Measurements from ENCODE around the gene FNDC3B.

DNA sequence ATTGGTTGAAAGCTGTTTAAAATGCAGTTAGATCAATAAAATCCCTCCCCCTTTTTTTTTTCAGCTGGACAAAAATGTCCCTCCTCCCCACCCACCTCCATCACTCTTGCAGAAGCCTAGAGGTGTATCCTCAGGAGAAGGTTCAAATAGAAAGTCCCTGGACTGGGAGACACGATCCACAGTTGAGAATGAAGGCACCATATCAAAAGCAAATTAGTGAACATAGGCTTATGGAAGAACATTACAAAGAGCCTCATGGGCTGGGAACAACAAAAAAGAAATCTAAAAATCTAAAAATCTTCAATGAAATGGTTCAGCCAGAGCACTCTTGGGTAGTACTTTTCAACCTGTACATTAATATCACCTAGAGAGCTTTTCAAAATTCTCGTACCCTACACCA lies 362.7 kb downstream of the FNDC3B start:
- no peak for TF ChIP-seq EP300 (IDR thresholded peaks at IDR 0.05)
- TF ChIP-seq, protein P1, sequence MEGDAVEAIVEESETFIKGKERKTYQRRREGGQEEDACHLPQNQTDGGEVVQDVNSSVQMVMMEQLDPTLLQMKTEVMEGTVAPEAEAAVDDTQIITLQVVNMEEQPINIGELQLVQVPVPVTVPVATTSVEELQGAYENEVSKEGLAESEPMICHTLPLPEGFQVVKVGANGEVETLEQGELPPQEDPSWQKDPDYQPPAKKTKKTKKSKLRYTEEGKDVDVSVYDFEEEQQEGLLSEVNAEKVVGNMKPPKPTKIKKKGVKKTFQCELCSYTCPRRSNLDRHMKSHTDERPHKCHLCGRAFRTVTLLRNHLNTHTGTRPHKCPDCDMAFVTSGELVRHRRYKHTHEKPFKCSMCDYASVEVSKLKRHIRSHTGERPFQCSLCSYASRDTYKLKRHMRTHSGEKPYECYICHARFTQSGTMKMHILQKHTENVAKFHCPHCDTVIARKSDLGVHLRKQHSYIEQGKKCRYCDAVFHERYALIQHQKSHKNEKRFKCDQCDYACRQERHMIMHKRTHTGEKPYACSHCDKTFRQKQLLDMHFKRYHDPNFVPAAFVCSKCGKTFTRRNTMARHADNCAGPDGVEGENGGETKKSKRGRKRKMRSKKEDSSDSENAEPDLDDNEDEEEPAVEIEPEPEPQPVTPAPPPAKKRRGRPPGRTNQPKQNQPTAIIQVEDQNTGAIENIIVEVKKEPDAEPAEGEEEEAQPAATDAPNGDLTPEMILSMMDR (IDR thresholded peaks at IDR 0.05) = no peak
- no peak for TF ChIP-seq POLR2A (IDR thresholded peaks at IDR 0.05; ENCODE audit: low read depth)

Data from esophagus muscularis mucosa (tissue), 4 donors.